Loucy (cell line): ENCODE data around the gene AGAP1.

Source experiments
- H2AFZ ChIP-seq: fragments of 200-600 bp; sonication (generic); 2 replicates; pipeline ENCODE4 v1.6.0; 2016; ENCODE audit warnings: antibody characterized with exemption, mild to moderate bottlenecking, low read length, moderate library complexity
- H3F3A ChIP-seq: fragments of 200-600 bp; 2 replicates; pipeline ENCODE4 v1.6.0; 2016; ENCODE audit warnings: antibody characterized with exemption, low read depth, mild to moderate bottlenecking
- H3K27me3 ChIP-seq: fragments of 200-600 bp; sonication (generic); 2 replicates; pipeline ENCODE4 v1.6.1; 2014; ENCODE audit warnings: low read length, mild to moderate bottlenecking; ENCODE audit not compliant: insufficient read depth, poor library complexity, severe bottlenecking
- H3K36me3 ChIP-seq: fragments of 200-600 bp; sonication (generic); 2 replicates; pipeline ENCODE4 v1.6.1; 2016; ENCODE audit warnings: low read length; ENCODE audit not compliant: insufficient read depth
- H3K4me1 ChIP-seq: fragments of 200-600 bp; sonication (generic); 2 replicates; pipeline ENCODE4 v1.5.1; 2014; ENCODE audit warnings: low read length, mild to moderate bottlenecking; ENCODE audit not compliant: insufficient read depth, poor library complexity, severe bottlenecking
- H3K4me2 ChIP-seq: fragments of 200-600 bp; sonication (generic); 2 replicates; pipeline ENCODE4 v1.6.0; 2014; ENCODE audit warnings: antibody characterized with exemption, low read length, low read depth, mild to moderate bottlenecking; ENCODE audit not compliant: poor library complexity, severe bottlenecking
- H3K4me3 ChIP-seq: fragments of 200-600 bp; sonication (generic); 2 replicates; pipeline ENCODE4 v1.5.1; 2014; ENCODE audit warnings: low read length, mild to moderate bottlenecking, mixed read lengths; ENCODE audit not compliant: poor library complexity, severe bottlenecking
- H3K79me2 ChIP-seq: fragments of 200-600 bp; sonication (generic); 2 replicates; pipeline ENCODE4 v1.6.1; 2014; ENCODE audit warnings: low read length; ENCODE audit not compliant: insufficient read depth
- H3K9ac ChIP-seq: fragments of 200-600 bp; sonication (generic); 2 replicates; pipeline ENCODE4 v1.6.0; 2014; ENCODE audit warnings: mild to moderate bottlenecking, low read depth, low read length, moderate library complexity; ENCODE audit not compliant: poor library complexity, severe bottlenecking
- H3K9me2 ChIP-seq: fragments of 200-600 bp; sonication (generic); replicated peaks from 2 replicates; pipeline ENCODE4 v1.6.1; 2016; ENCODE audit warnings: low read depth, low read length, mixed read lengths
- H3K9me3 ChIP-seq: fragments of 200-600 bp; sonication (generic); 2 replicates; pipeline ENCODE4 v1.6.1; 2014; ENCODE audit warnings: mild to moderate bottlenecking, antibody characterized with exemption, low read length, low read depth; ENCODE audit not compliant: insufficient read depth
- H4K20me1 ChIP-seq: fragments of 200-600 bp; sonication (generic); 2 replicates; pipeline ENCODE4 v1.6.0; 2014; ENCODE audit warnings: antibody characterized with exemption, low read length, mild to moderate bottlenecking; ENCODE audit not compliant: insufficient read depth, poor library complexity, severe bottlenecking
- EZH2phosphoT487 ChIP-seq: fragments of 200-600 bp; IDR thresholded peaks from 2 replicates; pipeline ENCODE4 v1.6.1; 2018; ENCODE audit warnings: antibody characterized with exemption, mild to moderate bottlenecking, moderate library complexity, borderline replicate concordance
- TF ChIP-seq, protein P1 (sequence below): fragments of 200-600 bp; sonication (generic); conservative IDR thresholded peaks from 2 replicates; pipeline ENCODE4 v1.5.1; 2014; ENCODE audit warnings: mild to moderate bottlenecking, antibody characterized with exemption, low read length

Gene AGAP1

DNA sequence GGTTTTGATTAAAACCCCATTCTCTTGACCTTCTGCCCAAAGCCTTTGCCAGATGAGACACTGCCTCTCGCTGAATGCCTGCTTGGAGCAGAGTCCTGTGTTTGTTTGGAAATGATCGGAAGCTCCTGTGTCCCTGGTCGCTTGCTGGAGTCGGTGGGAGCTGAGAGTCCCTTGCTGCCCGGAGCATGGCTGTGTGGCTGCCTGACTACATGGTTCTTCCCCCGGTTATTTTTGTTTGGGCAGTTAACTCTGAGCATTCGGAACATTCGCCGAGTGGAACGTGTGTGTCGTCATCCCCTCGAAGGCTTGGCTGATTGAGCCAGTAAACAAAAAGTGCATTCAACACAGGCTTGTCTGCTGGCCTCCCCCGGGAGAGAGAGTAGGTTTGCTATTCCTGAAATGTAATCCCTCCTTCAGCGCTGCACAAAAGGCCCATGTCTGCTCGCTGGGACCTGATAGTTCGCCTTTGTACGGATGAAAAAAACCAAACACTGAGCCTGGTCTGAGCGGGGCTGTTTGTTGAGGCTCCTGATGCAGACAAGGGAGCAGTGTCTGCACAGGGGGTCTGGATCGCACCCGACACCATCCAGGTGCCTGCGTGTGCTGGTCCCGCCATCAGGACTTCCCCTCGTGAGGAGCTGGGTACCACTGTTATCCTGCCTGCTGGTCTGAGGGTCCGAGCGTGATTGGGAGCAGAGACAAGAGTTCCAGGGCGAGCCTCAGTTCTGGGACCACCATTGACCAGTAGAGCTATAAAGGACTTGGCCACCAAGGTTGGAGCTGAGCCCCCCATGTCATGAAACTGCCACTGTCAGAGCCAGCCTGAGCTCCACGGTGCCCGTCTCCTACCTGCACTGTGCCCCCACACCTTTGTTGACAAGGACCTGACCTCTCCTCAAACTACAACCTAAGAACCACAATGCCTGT is 83.8 kb downstream of the AGAP1 start:
- no peak overlapping the region for H3K9ac ChIP-seq
- H3K79me2 ChIP-seq: no peaks in the 10 kb centered on the region
- no peaks in the 10 kb centered on the region for H3K9me3 ChIP-seq
- no peaks in the 10 kb centered on the region for H3K9me2 ChIP-seq
- no peaks in the 10 kb centered on the region for H3K4me1 ChIP-seq
- no peak overlapping the region for H3K4me2 ChIP-seq
- no peaks in the 10 kb centered on the region for H3F3A ChIP-seq
- no peaks in the 10 kb centered on the region for H3K36me3 ChIP-seq
- H4K20me1 ChIP-seq: no peaks in the 10 kb centered on the region
- H2AFZ ChIP-seq: no peak overlapping the region
- TF ChIP-seq EZH2phosphoT487: no peak
- TF ChIP-seq, protein P1, sequence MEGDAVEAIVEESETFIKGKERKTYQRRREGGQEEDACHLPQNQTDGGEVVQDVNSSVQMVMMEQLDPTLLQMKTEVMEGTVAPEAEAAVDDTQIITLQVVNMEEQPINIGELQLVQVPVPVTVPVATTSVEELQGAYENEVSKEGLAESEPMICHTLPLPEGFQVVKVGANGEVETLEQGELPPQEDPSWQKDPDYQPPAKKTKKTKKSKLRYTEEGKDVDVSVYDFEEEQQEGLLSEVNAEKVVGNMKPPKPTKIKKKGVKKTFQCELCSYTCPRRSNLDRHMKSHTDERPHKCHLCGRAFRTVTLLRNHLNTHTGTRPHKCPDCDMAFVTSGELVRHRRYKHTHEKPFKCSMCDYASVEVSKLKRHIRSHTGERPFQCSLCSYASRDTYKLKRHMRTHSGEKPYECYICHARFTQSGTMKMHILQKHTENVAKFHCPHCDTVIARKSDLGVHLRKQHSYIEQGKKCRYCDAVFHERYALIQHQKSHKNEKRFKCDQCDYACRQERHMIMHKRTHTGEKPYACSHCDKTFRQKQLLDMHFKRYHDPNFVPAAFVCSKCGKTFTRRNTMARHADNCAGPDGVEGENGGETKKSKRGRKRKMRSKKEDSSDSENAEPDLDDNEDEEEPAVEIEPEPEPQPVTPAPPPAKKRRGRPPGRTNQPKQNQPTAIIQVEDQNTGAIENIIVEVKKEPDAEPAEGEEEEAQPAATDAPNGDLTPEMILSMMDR: no peak
- no peak overlapping the region for H3K4me3 ChIP-seq
- H3K27me3 ChIP-seq: no peaks in the 10 kb centered on the region

DNA sequence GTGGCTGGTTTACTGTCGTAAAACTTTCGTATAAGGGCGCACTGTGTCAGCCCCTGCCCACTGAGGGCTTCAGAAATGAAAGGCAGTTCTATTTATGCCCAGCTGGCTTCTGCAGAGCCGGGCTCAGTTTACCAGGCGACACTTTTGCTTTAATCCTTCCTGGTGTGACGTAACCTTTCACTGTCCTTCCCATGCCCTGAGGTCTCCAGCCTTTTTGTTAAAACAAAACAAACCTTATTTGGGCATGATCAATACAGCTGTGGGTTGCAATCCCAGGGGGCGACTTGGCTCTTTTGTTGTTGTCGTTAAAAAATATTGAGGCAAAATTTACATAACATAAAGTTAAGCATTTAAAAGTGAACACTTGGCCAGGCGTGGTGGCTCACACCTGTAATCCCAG is 85.3 kb downstream of the AGAP1 start:
- no peaks in the 10 kb centered on the region for H3K9me2 ChIP-seq
- H3K27me3 ChIP-seq: no peaks in the 10 kb centered on the region
- no peak overlapping the region for H3K4me2 ChIP-seq
- H3K9me3 ChIP-seq: no peaks in the 10 kb centered on the region
- no peaks in the 10 kb centered on the region for H3F3A ChIP-seq
- H3K36me3 ChIP-seq: no peaks in the 10 kb centered on the region
- no peak overlapping the region for H3K4me3 ChIP-seq
- no peaks in the 10 kb centered on the region for H3K79me2 ChIP-seq
- TF ChIP-seq, protein P1: no peak
- no peak for TF ChIP-seq EZH2phosphoT487
- no peak overlapping the region for H2AFZ ChIP-seq
- no peaks in the 10 kb centered on the region for H4K20me1 ChIP-seq
- no peaks in the 10 kb centered on the region for H3K4me1 ChIP-seq
- H3K9ac ChIP-seq: no peak overlapping the region

DNA sequence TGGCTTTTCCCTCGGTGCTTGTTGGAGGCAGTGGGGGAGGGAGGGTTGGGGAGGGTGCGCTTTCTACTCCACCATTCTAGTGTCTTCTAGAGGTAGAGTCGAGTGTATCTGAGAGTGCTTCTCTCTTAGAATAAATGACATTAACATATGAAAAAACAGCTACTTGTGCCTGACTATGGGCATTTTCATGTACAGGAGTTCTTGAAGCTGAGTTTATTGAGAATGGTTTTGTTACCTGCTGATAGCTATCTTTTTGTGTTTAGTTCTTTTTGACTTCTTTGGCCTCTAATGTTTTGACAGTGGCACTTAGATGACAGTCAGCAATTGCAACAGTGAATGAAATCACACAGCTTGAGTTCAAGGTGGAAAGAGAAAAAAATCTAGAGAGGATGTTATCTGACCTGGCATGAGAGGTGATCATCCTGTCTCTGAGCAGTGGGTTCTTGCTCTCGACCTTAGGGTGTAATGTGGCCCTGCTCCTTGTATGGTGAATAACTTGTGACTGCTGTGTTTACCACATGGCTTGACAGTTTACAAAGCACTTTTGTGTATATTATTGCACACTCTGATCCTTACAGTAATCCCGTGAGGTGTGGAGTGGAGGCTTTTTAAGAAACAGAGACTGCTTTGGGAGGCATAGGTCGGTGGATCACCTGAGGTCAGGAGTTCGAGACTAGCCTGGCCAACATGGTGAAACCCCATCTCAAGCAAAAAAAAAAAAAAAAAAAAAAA is 86.7 kb downstream of the AGAP1 start:
- Histone ChIP-seq H3K79me2 (no peaks in the 10 kb centered on the region), H3K4me2 (no peak overlapping the region)

More for the DNA sequence above, 86.7 kb downstream of the AGAP1 start:
- Histone ChIP-seq H3K9ac (no peak overlapping the region), H3K4me1 (no peaks in the 10 kb centered on the region), H4K20me1 (no peaks in the 10 kb centered on the region), H3K4me3 (no peak overlapping the region), H3K27me3 (no peaks in the 10 kb centered on the region), H3F3A (no peaks in the 10 kb centered on the region), H2AFZ (no peak overlapping the region), H3K9me2 (no peaks in the 10 kb centered on the region), H3K9me3 (no peaks in the 10 kb centered on the region), H3K36me3 (no peaks in the 10 kb centered on the region)
- no peak for TF ChIP-seq EZH2phosphoT487
- TF ChIP-seq, protein P1: no peak
